ENCODE measurements around the gene EGFL7.

DNA sequence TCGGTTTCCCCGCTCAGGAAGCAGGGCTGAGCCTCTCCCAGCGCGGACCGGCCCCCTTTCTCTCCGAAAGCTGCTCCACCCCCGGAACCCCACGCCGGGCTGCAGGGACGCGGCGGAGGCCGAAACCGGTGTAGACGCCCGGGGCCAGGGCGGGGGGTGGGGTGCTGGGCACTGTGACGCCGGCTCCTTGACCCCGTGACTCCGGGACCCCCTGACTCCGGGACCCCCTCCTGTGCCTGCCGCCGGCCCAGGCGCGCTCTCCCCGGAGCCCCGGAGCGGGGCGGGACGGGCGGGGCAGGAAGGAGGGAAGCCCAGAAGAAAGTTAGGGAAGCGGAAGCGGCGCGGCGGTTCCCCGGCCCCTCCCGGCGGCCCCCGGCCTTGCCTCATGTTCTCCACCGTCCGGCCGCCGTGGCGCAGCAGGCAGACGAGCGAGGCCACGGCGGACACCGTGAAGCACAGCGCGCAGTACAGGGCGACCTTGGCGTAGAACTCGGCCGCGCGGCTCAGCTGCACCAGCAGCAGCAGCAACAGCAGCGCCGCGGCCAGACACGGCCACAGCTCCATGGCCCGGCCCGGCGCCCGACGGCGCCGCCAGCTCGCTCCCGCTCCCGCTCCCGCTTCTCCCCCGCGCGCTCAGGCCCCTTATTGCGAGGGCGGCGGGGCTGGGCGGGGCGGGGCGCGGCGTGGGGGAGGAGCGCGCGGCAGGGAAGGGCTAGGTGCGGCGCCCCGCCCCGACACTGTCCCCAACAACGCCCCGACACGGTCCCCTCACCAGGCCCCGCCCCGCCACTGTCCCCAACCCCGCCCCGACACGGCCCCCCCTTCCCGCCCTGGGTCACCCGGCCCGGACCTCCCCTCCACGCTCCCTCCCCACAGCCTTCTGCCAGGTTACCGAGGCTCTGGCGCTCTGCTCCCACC, 24.3 kb downstream of the EGFL7 start, which contains the start of gene AGPAT2:
- TF ChIP-seq, protein P1, sequence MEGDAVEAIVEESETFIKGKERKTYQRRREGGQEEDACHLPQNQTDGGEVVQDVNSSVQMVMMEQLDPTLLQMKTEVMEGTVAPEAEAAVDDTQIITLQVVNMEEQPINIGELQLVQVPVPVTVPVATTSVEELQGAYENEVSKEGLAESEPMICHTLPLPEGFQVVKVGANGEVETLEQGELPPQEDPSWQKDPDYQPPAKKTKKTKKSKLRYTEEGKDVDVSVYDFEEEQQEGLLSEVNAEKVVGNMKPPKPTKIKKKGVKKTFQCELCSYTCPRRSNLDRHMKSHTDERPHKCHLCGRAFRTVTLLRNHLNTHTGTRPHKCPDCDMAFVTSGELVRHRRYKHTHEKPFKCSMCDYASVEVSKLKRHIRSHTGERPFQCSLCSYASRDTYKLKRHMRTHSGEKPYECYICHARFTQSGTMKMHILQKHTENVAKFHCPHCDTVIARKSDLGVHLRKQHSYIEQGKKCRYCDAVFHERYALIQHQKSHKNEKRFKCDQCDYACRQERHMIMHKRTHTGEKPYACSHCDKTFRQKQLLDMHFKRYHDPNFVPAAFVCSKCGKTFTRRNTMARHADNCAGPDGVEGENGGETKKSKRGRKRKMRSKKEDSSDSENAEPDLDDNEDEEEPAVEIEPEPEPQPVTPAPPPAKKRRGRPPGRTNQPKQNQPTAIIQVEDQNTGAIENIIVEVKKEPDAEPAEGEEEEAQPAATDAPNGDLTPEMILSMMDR (conservative IDR thresholded peaks at IDR 0.05): no peak
- no peak for TF ChIP-seq EZH2 (IDR thresholded peaks at IDR 0.05; ENCODE audit: low read depth)
